GM11168 (cell line): ENCODE measurements around the gene UBR2.
"Not testable (repeated sequence)": the region's sequence is repeated elsewhere in the genome, so short reads cannot be mapped to it uniquely, and the experiment has no call there.

Source experiments
- in situ Hi-C: fragments of 300-500 bp; cut with MboI; formaldehyde crosslinking; loops from one replicate; pipeline ENCODE4 v1.12.0; 2022; ENCODE audit warnings: low sequenced_read_pairs; ENCODE audit not compliant: unreplicated experiment

UBR2 gene

DNA sequence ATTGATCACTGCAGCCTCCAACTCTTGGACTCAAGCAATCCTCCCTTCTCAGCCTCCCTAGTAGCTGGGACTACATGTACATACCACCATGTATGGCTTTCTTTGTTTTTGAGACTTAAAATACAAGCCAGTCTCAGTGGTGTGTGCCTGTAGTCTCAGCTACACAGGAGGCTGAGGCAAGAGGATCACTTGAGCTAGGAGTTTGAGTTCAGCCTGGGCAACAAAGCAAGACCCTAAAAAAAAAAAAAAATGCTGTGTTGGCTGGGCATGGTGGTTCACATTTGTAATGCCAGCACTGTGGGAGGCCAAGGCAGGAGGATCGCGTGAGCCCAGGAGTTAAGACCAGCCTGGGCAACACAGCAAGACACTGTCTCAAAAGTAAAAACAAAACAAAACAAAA lies 51.7 kb downstream of the UBR2 start:
- in situ Hi-C loops: no loop called here

GRCh38 chr6:42616716-42617115 lies 52.9 kb downstream of the UBR2 start:
- in situ Hi-C loops: no loop called here

DNA sequence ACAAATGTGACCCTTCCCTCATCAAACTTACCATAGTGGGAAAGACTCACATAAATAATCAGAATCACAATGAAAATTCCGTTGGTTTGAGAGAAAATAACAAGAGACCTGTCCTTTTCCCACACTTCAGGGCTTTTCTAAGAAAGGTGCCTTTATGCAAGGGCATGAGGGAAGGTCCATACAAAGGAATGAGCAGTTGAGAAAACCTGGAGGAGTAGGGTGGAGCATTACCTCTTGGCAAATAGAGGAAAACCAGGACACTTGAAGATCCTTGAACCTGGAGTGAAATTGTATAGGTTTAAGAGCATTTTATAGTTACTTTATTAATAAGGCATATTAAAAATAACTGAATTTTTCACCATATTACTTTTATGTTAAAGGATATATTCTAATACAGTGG lies 54.3 kb downstream of the UBR2 start:
- in situ Hi-C loops: no loop called here

- in situ Hi-C loops: no loop called here
Observed at GRCh38 chr6:42618686-42619085, 54.9 kb downstream of the UBR2 start.

DNA sequence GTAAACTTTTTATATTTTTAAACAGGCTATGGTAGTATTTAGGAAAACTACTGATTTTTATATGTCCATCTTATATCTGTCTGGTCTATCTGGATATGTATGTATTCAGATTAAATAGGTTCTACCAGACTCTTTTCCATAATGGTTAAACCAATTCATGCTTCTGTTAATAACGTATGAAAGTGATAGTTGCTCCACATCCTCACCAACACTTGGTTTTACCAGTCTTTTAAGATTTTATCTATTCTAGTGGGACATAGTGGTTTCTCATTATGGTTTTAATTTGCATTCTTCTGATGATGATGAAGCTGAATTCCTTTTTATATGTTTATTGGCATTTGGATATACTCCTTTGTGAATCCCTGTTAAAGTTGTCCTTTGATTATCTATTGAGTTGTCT lies 56.1 kb downstream of the UBR2 start:
- in situ Hi-C loops: no loop called here

DNA sequence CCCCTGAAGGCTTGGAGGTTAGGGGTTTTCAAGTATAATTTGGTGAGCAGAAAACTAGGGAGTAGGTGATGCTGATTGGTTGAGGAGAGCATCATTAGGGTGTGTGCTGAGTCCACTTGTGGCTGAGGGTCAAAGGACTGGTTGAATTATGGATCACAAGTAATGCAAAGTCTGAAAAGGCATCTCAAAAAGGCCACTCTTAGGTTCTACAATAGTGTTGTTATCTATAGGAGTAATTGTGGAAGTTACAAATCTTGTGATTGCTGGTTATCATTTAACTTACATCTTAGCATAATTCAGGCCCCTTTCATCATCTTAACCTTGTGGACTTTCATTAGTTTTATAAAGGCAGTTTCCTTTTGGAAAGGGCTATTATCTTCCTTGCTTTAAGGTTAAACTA lies 60.8 kb downstream of the UBR2 start:
- in situ Hi-C loops: no loop called here

DNA sequence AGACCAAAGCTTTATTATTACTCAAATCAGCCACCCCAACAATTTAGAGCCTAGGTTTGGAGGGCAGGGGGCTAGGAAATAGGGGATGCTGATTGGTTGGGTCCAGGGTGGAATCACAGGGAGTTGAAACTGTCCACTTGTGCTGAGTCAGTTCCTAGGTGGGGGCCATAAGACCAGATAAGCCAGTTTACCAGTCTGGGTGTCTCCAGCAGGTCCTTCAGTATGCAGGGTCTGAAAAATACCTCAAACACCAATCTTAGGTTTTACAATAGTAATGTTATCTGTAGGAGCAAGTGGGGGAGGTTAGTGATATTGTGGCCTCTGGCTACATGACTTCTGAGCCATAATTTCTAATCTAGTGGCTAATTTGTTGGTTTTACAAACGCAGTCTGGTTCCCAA lies 63.2 kb downstream of the UBR2 start:
- in situ Hi-C loops: no loop called here

GRCh38 chr6:42627674-42628073 lies 63.8 kb downstream of the UBR2 start:
- in situ Hi-C loops: no loop called here

GRCh38 chr6:42628604-42629003 lies 64.8 kb downstream of the UBR2 start:
- in situ Hi-C loops: no loop called here

GRCh38 chr6:42629845-42630244 lies 66.0 kb downstream of the UBR2 start:
- in situ Hi-C loops: no loop called here

GRCh38 chr6:42637681-42638080 lies 73.9 kb downstream of the UBR2 start:
- in situ Hi-C loops: no loop called here

DNA sequence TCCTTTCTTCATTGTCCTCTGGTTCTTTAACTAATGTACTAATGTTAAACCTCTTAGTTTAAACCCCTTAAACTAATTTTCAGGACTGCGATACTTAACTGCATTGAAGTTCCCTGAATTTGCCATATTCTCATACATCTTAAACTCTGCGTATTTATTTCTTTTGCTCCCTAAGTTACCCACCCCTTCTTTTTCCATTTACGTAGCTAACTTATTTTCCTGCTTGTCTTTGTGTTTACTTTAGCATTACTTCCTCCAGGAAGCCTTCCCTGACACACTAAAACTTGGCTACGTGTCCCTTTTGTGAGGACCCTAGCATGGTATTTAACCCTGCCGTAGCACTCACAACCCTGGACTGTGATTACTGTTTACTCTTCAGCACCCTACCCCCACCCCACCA lies 79.0 kb downstream of the UBR2 start:
- in situ Hi-C loops: no loop called here

DNA sequence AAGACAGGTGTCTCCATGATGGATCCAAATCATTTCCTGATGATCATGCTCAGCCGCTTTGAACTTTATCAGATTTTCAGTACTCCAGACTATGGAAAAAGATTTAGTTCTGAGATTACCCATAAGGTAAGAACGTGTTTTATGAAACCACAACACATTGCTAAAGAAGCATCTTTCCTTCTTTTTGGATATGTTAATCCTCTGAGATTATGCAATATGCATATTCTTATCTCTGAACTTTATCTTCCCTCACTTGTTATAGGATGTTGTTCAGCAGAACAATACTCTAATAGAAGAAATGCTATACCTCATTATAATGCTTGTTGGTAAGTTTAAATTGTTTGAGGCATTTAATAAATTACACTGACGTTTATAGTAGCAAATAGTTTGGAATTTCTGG lies 80.4 kb downstream of the UBR2 start:
- in situ Hi-C loops: no loop called here

DNA sequence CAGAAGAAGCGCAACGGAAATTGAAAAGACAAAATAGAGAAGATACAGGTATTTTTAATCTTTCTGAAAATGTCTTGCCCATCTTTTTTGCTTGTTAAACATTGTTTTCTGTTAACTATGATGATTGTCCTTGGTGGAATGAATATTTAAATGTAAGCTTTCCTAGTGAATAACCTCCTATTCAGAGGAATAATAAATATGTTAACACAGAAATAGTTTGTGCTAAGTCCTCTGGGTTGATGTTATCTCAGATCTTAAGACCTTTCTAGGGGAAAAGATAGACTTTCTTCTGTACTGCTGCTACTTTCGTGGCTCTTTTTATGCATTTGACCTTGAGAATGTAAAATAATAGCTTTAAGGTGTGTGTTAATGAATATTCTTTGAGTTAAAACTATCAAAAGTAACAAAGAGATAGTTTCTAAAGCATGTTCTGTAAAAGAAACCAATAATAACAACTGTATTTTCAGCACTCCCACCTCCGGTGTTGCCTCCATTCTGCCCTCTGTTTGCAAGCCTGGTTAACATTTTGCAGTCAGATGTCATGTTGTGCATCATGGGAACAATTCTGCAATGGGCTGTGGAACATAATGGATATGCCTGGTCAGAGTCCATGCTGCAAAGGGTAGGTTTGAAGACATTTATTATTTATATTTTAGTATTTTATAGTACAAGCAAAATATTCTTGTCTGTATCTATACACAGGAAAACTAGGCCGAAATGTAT lies 88.4 kb downstream of the UBR2 start:
- in situ Hi-C loops: no loop called here

DNA sequence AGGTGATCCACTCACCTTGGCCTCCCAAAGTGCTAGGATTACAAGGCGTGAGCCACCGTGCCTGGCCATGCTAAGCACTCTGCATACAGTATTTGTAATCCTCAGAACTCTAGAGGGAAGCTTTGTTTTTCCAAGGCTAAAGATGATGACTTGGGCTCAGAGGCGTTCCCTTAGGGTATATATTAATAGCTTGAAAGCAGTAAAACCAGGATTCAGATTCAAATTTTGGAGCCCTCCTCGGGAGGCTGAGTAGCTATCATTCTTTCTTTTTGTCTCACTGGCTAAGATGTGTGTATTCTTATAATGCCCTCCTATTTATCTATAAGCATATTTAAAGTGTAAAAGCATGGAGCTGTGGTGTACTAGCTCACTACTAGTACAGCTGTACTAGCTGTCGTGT lies 90.0 kb downstream of the UBR2 start:
- in situ Hi-C loops: no loop called here

DNA sequence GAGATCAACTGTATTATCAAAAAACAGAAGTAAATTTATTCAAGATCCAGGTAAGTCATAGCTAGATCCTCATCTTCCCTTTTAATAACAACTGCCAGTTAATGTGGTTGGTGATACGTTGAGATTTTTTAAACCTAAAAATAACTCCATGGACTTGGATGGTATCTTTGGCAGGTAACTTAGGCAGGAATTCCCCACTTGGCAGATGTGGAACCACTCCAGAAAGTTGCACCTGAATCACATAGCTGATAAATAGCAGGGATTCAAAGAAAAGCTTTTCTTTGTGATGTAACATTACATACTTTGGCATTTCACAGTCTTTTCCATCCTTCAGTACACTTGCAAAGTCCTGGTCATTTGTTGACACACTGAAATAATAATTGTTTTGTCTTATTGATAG lies 96.0 kb downstream of the UBR2 start:
- in situ Hi-C loops: loop anchor here (10.0 kb wide), 2 partner anchors 65 to 215 kb away; partner anchors contain the start of genes PRPH2 and RPL7L1

- in situ Hi-C loops: loop anchor here (10.0 kb wide), 2 partner anchors 63 to 213 kb away; partner anchors contain the start of genes PRPH2 and RPL7L1
Observed at GRCh38 chr6:42661540-42662153, 97.8 kb downstream of the UBR2 start.

- in situ Hi-C loops: loop anchor here (10.0 kb wide), 2 partner anchors 60 to 210 kb away; partner anchors contain the start of genes PRPH2 and RPL7L1
Observed at GRCh38 chr6:42664718-42665117, 100.9 kb downstream of the UBR2 start.

- in situ Hi-C loops: not testable (repeated sequence)
Observed at GRCh38 chr6:42674368-42674767, 110.5 kb downstream of the UBR2 start.

DNA sequence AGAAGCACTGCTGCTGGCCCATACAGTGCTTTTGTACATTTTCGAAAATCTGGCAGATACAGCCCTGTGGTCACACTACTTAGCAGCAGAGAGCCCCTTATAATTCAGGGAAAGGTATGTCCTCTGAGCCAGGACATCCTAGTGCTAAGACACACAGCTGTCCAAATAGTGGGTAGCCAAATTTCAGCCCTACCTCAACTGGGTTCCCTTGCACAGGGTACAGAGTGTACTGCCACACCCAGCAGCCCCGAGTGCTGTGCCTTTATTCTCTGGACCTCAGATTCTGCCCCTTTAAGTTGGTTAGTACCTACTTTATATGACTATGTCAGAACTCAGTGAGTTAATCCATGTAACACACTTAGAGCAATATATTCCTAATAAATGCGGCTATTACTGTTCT lies 111.0 kb downstream of the UBR2 start:
- in situ Hi-C loops: no loop called here

DNA sequence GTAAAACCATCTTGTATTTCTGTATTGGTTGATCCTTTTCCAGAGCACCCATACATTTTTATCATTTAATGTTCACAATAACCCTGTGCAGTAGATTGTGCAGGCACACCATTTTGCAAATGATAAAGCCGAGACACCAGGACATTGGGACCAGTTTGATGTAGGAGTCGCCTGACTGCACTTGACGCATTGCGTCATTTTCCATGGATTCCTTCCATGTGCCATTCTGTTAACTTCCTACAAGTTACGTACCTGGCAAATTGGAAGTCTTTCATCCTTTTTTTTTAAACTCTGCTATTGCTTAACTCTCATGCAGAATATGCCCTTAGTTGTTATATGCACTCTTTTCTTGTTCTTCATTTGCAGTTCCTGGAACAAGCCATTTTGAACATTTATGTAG lies 115.5 kb downstream of the UBR2 start:
- in situ Hi-C loops: no loop called here

GRCh38 chr6:42688281-42688680 lies 124.5 kb downstream of the UBR2 start:
- in situ Hi-C loops: no loop called here
